NCI-H187 (cell line): ENCODE data around the gene DHRS13.
"Not testable (repeated sequence)": the region's sequence is repeated elsewhere in the genome, so short reads cannot be mapped to it uniquely, and the experiment has no call there.

Source experiments
- DNase-seq, 2 experiments: peaks; one replicate each; lab custom pipeline; 2025; lab: John Stamatoyannopoulos, UW

The DHRS13 gene

GRCh38 chr17:28935744-28936460 lies 33.0 kb upstream of the DHRS13 start:
- no peak for DNase-seq

- DNase-seq, result not testable (repeated sequence)
Observed at GRCh38 chr17:28934508-28934907, 31.6 kb upstream of the DHRS13 start.

GRCh38 chr17:28929787-28930186 lies 26.9 kb upstream of the DHRS13 start:
- no peak for DNase-seq

- DNase-seq, result no peak
Observed at GRCh38 chr17:28928061-28928460, 25.2 kb upstream of the DHRS13 start.

- DNase-seq, result no peak
Observed at GRCh38 chr17:28926786-28927185, 23.9 kb upstream of the DHRS13 start.

- no peak for DNase-seq
Observed at GRCh38 chr17:28926366-28926765, 23.5 kb upstream of the DHRS13 start.

GRCh38 chr17:28925912-28926365 lies 23.1 kb upstream of the DHRS13 start:
- no peak for DNase-seq

- no peak for DNase-seq
Observed at GRCh38 chr17:28920201-28920600, 17.3 kb upstream of the DHRS13 start.

- DNase-seq, result no peak
Observed at GRCh38 chr17:28918295-28918694, 15.4 kb upstream of the DHRS13 start.

GRCh38 chr17:28917465-28917864 lies 14.6 kb upstream of the DHRS13 start:
- no peak for DNase-seq

- no peak for DNase-seq
Observed at GRCh38 chr17:28917029-28917428, 14.2 kb upstream of the DHRS13 start.

- DNase-seq, result no peak
Observed at GRCh38 chr17:28916302-28916934, 13.5 kb upstream of the DHRS13 start.

GRCh38 chr17:28912938-28913333 lies 10.1 kb upstream of the DHRS13 start:
- DNase-seq, result no peak

GRCh38 chr17:28912281-28912937 lies 9.5 kb upstream of the DHRS13 start:
- no peak for DNase-seq

- DNase-seq, result no peak
Observed at GRCh38 chr17:28911411-28912045, 8.6 kb upstream of the DHRS13 start.

GRCh38 chr17:28910534-28910933 lies 7.7 kb upstream of the DHRS13 start:
- DNase-seq, result no peak

GRCh38 chr17:28908640-28909167 lies 5.8 kb upstream of the DHRS13 start:
- DNase-seq, result no peak

GRCh38 chr17:28907709-28908475 lies 5.0 kb upstream of the DHRS13 start:
- no peak for DNase-seq

GRCh38 chr17:28906706-28907438 lies 4.0 kb upstream of the DHRS13 start:
- no peak for DNase-seq

- DNase-seq, result no peak
Observed at GRCh38 chr17:28906276-28906675, 3.4 kb upstream of the DHRS13 start.

GRCh38 chr17:28904800-28905199 lies 1.9 kb upstream of the DHRS13 start:
- DNase-seq, result no peak
